Astrocyte of the spinal cord (primary cell): ENCODE results near the gene RAB27B.

Source experiments
- DNase-seq: peaks from one replicate; pipeline ENCODE4 v3.0.0; 2011; ENCODE audit warnings: low read depth, low spot score
- H3K4me3 ChIP-seq: 2 replicates; pipeline ENCODE4 v1.5.1; 2011; ENCODE audit warnings: low read depth, mild to moderate bottlenecking, low read length, moderate library complexity
- in situ Hi-C: cut with HindIII; loops from 2 replicates; pipeline ENCODE4 v1.10.0; 2017; ENCODE audit warnings: low sequenced_read_pairs
- TF ChIP-seq, protein P1 (sequence below): IDR thresholded peaks from 2 replicates; pipeline ENCODE4 v1.5.1; 2012; ENCODE audit warnings: low read depth, mild to moderate bottlenecking, low read length, inconsistent platforms

RAB27B gene

DNA sequence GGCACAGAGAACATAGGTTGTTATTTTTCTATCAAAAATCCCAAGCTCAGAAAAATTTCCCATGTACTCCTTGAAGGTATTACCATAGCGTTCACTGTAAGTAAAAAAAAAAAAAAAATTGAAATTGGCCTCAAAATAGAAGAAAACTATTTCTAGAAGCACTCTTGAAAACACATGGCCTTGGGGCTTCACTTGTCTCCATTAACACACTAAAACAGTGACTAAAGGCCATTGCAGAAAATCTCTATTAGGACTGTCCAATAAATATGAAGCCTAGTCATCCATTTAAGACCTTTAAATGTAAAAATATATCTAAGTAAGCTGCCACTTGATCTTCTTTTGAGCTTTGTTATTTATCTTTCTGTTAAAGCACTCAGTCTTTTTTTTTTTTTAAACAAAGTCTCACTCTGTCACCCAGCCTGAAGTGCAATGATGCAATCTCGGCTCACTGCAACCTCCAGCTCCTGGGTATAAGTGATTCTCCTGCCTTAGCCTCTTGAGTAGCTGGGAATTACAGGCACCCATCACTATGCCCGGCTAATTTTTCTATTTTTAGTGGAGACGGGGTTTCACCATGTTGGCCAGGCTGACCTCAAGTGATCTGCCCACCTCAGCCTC is 95.2 kb downstream of the RAB27B start:
- in situ Hi-C loops, result no loop called here
- H3K4me3 ChIP-seq, result no peak overlapping the region
- TF ChIP-seq, protein P1, sequence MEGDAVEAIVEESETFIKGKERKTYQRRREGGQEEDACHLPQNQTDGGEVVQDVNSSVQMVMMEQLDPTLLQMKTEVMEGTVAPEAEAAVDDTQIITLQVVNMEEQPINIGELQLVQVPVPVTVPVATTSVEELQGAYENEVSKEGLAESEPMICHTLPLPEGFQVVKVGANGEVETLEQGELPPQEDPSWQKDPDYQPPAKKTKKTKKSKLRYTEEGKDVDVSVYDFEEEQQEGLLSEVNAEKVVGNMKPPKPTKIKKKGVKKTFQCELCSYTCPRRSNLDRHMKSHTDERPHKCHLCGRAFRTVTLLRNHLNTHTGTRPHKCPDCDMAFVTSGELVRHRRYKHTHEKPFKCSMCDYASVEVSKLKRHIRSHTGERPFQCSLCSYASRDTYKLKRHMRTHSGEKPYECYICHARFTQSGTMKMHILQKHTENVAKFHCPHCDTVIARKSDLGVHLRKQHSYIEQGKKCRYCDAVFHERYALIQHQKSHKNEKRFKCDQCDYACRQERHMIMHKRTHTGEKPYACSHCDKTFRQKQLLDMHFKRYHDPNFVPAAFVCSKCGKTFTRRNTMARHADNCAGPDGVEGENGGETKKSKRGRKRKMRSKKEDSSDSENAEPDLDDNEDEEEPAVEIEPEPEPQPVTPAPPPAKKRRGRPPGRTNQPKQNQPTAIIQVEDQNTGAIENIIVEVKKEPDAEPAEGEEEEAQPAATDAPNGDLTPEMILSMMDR, result no peak
- no peak for DNase-seq

DNA sequence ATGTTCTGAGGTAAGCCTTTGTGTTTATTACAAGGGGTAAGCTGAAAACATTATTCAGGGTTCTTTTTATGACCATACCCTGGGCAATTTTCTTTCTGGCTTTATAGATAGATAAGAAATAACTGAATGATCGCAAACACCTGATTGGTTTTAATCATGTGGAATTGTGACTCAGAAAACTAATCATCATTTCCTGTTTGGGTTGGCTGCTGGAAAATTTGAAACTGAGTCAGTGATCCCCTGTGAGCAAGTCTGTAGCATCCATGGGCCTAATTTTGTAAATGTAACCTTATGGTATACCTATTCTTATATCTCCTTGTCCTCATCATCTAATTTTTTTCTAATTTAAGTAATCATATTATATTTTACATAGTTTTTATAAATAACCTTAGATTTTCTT is 96.7 kb downstream of the RAB27B start:
- H3K4me3 ChIP-seq, result no peak overlapping the region
- in situ Hi-C loops, result no loop called here
- TF ChIP-seq, protein P1, result no peak
- peak; percentile 30 for DNase-seq

DNA sequence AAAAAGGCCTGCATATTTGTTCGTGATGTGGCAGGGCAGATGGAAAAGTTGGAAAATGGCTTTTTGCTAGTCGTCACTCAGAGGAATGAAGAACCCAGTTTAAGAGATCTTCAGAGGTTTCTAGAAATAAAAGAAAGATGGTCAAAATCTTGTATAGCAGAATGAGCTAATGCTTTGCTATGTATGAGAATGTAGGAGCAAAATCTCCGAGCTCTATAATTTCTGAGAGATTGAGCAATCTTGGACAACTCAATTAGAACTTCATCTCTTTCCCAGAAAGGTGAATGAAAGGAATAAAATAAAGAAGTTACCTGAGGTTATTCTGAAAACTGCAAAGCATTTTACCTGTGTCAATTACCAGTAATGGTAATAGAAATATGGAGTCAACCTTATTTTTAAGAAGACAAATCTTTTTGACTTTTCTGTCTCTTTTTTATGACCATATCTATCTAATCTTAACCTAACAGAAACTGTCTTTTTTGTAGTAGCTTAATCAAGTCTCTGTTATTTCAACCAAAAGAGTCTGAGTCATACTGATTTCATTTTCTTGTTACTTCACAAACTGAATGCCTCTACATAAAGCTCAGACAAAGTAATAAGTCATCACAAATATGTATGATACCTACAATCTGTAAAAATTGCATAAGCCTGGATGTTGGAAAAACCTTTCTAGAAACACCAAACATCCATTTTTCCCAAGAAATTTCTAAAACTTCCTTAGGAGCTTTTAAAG is 98.5 kb downstream of the RAB27B start:
- H3K4me3 ChIP-seq, result no peak overlapping the region
- DNase-seq, result no peak
- TF ChIP-seq, protein P1, result no peak
- in situ Hi-C loops, result no loop called here

DNA sequence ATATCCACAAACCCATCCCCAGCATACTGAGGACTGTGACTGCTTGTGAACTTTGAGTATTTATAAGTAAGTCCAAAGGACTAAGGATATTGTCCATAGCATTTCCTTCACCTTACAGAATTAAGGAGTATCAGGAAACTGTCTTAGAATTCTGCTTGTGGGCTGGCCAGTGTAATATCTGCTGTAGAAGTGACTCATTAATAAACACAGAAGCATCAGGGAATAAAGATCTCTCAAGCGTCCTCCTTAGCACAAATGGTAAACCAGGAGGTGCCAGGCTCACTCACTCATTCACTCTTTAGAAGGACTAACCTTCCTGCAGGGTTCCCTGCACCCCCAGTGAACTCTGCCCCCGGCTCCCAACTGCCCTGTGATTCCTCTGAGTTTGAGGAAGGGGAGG is 100.0 kb downstream of the RAB27B start:
- no peak overlapping the region for H3K4me3 ChIP-seq
- TF ChIP-seq, protein P1, result no peak
- in situ Hi-C loops, result no loop called here
- DNase-seq, result no peak

DNA sequence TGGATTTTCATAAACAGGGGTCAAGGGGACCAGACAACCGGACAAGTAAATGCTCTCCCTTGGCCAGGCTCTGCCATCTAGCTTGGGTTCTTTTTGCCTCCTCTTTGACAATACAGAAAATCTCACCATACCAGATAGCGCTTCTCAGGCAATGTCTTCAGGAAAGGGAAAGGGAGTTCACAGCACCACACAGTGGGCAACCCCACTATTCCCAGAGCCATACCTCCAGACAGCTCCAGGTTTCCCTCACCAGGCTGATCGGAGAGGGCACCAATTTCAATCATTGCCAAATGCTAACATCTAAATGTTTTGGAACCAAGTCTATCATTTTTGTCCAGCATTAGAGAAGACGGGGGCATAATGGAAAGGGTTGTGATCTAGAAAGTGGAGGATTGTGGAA is 102.9 kb downstream of the RAB27B start:
- TF ChIP-seq, protein P1, result no peak
- H3K4me3 ChIP-seq, result no peak overlapping the region
- in situ Hi-C loops, result no loop called here
- no peak for DNase-seq

DNA sequence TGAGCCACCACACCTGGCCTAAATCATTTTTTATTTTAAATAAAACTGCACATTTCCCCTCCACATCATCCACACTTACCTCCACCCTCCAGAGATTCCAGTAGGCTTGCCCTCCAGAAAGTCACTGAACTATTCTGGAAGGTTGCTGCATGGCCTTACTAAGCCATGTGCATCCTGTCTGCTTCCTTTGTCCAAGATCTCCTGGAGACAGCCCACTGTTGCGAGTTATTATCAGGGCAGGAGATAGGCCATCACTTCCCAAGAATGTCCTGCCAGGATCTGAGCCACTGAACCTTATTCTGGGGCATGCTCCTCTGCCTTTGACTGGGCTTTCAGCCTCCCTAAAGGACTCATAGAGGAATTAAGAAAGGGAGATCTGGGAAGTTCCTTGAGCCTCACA is 104.2 kb downstream of the RAB27B start:
- no peak overlapping the region for H3K4me3 ChIP-seq
- DNase-seq, result no peak
- TF ChIP-seq, protein P1, result no peak
- in situ Hi-C loops, result no loop called here
